GM23338 (cell line): Measurements from ENCODE around the gene TMEM178B. TPM values are rescaled to one million over a fixed set of nuclear protein-coding genes. Genes with fewer than 3 reads are reported as not detected.

Source experiments
- ATAC-seq: fragments of 200-7000 bp; cut with Tn5 transposase; 3 replicates; pipeline ENCODE4 v1.9.1; 2020
- DNase-seq: peaks from one replicate; pipeline ENCODE4 v3.0.0-alpha.2; 2015; ENCODE audit warnings: low spot score
- H2AFZ ChIP-seq: fragments of 200-600 bp; sonication (generic); 2 replicates; pipeline ENCODE4 v1.8.0; 2016; ENCODE audit warnings: antibody characterized with exemption, mild to moderate bottlenecking, moderate library complexity
- H3F3A ChIP-seq: fragments of 200-600 bp; sonication (generic); replicated peaks from 2 replicates; pipeline ENCODE4 v1.8.0; 2017; ENCODE audit warnings: antibody characterized with exemption, mixed run types, low read depth
- H3K27ac ChIP-seq: fragments of 200-600 bp; sonication (generic); 2 replicates; pipeline ENCODE4 v1.6.1; 2016; ENCODE audit warnings: low read depth
- H3K27me3 ChIP-seq: fragments of 200-600 bp; sonication (generic); 2 replicates; pipeline ENCODE4 v1.8.0; 2016; ENCODE audit warnings: mild to moderate bottlenecking, mixed run types, moderate library complexity; ENCODE audit not compliant: insufficient read depth
- H3K36me3 ChIP-seq: fragments of 200-600 bp; sonication (generic); 2 replicates; pipeline ENCODE4 v1.8.0; 2016; ENCODE audit warnings: mild to moderate bottlenecking; ENCODE audit not compliant: insufficient read depth
- H3K4me1 ChIP-seq: fragments of 200-600 bp; sonication (generic); 2 replicates; pipeline ENCODE4 v1.8.0; 2016; ENCODE audit warnings: mild to moderate bottlenecking, moderate library complexity; ENCODE audit not compliant: insufficient read depth
- H3K4me2 ChIP-seq: fragments of 200-600 bp; sonication (generic); 2 replicates; pipeline ENCODE4 v1.7.1; 2017; ENCODE audit warnings: mixed run types
- H3K4me3 ChIP-seq: fragments of 200-600 bp; sonication (generic); 2 replicates; pipeline ENCODE4 v1.6.1; 2016; ENCODE audit warnings: mixed run types
- H3K79me2 ChIP-seq: fragments of 200-600 bp; sonication (generic); replicated peaks from 2 replicates; pipeline ENCODE4 v1.8.0; 2017; ENCODE audit warnings: mild to moderate bottlenecking; ENCODE audit not compliant: insufficient read depth
- H3K9me2 ChIP-seq: fragments of 200-600 bp; sonication (generic); 2 replicates; pipeline ENCODE4 v1.8.0; 2017; ENCODE audit not compliant: insufficient read depth
- H4K20me1 ChIP-seq: fragments of 200-600 bp; sonication (generic); replicated peaks from 2 replicates; pipeline ENCODE4 v1.8.0; 2017; ENCODE audit warnings: mild to moderate bottlenecking; ENCODE audit not compliant: insufficient read depth
- H3K27ac Mint-ChIP-seq: 2 replicates; pipeline ENCODE4 v1.8.0; 2020; ENCODE audit warnings: inconsistent platforms, mild to moderate bottlenecking, moderate library complexity, mixed read lengths
- H3K27me3 Mint-ChIP-seq: 3 replicates; pipeline ENCODE4 v1.8.0; 2022; ENCODE audit warnings: low read depth, mild to moderate bottlenecking, moderate library complexity, mixed read lengths, inconsistent platforms; ENCODE audit not compliant: insufficient read depth, poor library complexity
- H3K36me3 Mint-ChIP-seq: 3 replicates; pipeline ENCODE4 v1.8.0; 2021; ENCODE audit warnings: low read depth, mild to moderate bottlenecking, inconsistent platforms, moderate library complexity, mixed read lengths
- H3K4me1 Mint-ChIP-seq: 3 replicates; pipeline ENCODE4 v1.8.0; 2020; ENCODE audit warnings: mild to moderate bottlenecking, inconsistent platforms, mixed read lengths
- H3K4me3 Mint-ChIP-seq: 3 replicates; pipeline ENCODE4 v1.8.0; 2021; ENCODE audit warnings: moderate library complexity, mild to moderate bottlenecking, inconsistent platforms, mixed read lengths
- H3K9me3 Mint-ChIP-seq: 3 replicates; pipeline ENCODE4 v1.8.0; 2020; ENCODE audit warnings: moderate library complexity, mild to moderate bottlenecking, inconsistent platforms, mixed read lengths
- CREB1 ChIP-seq: fragments of 250-450 bp; sonication (Bioruptor Pico); IDR thresholded peaks from 2 replicates; pipeline ENCODE4 v1.5.0; 2020; ENCODE audit warnings: low read depth, mild to moderate bottlenecking, moderate library complexity
- CTCF ChIP-seq, 2 experiments: fragments of 200-600 bp in 1 of 2; sonication (generic) in 1 of 2; conservative IDR thresholded peaks; 2 replicates each; pipeline versions ENCODE4 v1.5.1 to v1.6.1; 2016 to 2017; ENCODE audit warnings: antibody characterized with exemption in 2 of 2, low read depth in 2 of 2, mild to moderate bottlenecking in 2 of 2, moderate library complexity in 1 of 2
- EZH2 ChIP-seq: fragments of 200-600 bp; sonication (generic); IDR thresholded peaks from one replicate; pipeline ENCODE4 v1.8.0; 2017; ENCODE audit warnings: antibody characterized with exemption, mild to moderate bottlenecking, low read depth; ENCODE audit not compliant: unreplicated experiment
- EZH2phosphoT487 ChIP-seq: fragments of 200-600 bp; sonication (generic); IDR thresholded peaks from one replicate; pipeline ENCODE4 v1.8.1; 2018; ENCODE audit warnings: antibody characterized with exemption; ENCODE audit not compliant: unreplicated experiment
- JUNB ChIP-seq: IDR thresholded peaks from one replicate; pipeline ENCODE4 v1.6.1; 2016; ENCODE audit warnings: antibody characterized with exemption; ENCODE audit not compliant: unreplicated experiment
- POLR2AphosphoS5 ChIP-seq: IDR thresholded peaks from 2 replicates; pipeline ENCODE4 v1.6.1; 2016; ENCODE audit warnings: antibody characterized with exemption, low read depth
- REST ChIP-seq: IDR thresholded peaks from one replicate; pipeline ENCODE4 v1.6.1; 2018; ENCODE audit warnings: antibody characterized with exemption; ENCODE audit not compliant: unreplicated experiment
- STAT1 ChIP-seq: IDR thresholded peaks from one replicate; pipeline ENCODE4 v1.6.1; 2016; ENCODE audit warnings: antibody characterized with exemption; ENCODE audit not compliant: unreplicated experiment
- ZNF114 ChIP-seq: fragments of 250-450 bp; sonication (Bioruptor Pico); IDR thresholded peaks from 2 replicates; pipeline ENCODE4 v1.5.0; 2020; ENCODE audit warnings: mild to moderate bottlenecking, moderate library complexity
- ZNF331 ChIP-seq: fragments of 250-450 bp; sonication (Bioruptor Pico); IDR thresholded peaks from 2 replicates; pipeline ENCODE4 v1.5.0; 2020; ENCODE audit warnings: low read depth, mild to moderate bottlenecking, moderate library complexity
- ZNF462 ChIP-seq: fragments of 250-450 bp; sonication (Bioruptor Pico); IDR thresholded peaks from 2 replicates; pipeline ENCODE4 v1.5.0; 2020; ENCODE audit warnings: mild to moderate bottlenecking, moderate library complexity
- polyA plus RNA-seq: library from polyadenylated mRNA; unstranded; fragments of >200 nt; fragmentation: Nextera tagmentation; extraction: Ambion mirVana; gene quantifications from 2 replicates; pipeline ENCODE4 v1.2.1, GENCODE V29; 2016
- total RNA-seq: library from RNA; depleted of rRNA; stranded (reverse); fragments of >200 nt; shearing (Covaris generic); gene quantifications from 2 replicates; pipeline ENCODE4 v1.2.3, GENCODE V29; 2014

Gene TMEM178B
- total and polyA plus RNA-seq, 2 experiments from 2014 or later, result 4.9 to 15.6 TPM

DNA sequence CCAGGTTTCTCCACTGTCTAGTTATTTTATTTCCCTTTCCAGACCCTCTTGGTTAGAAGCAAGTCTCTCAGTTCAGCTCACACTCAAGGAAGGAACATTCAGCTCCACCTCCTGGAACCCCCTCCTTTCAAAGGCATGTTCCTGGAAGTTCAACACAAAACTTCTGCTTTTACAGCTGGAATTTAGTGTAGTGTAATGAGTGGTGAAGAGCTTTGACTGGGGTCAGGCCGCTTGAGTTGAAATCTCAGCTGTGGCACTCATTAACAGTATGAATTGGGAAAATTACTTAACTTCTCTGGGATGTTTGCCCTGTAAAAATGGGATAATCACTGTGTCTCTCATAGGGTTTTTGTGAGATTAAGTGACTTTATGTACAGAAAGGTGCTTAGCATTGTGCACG is 91.7 kb downstream of the TMEM178B start:
- Histone ChIP-seq H4K20me1 (no peaks in the 10 kb centered on the region; the same call in 1 of the 2 replicates), H3K36me3 (no peaks in the 10 kb centered on the region), H3K4me2 (no peak overlapping the region), H3K4me3 (no peak overlapping the region), H3K4me1 (no peaks in the 10 kb centered on the region), H3K9me2 (0 out of 2 replicates have a peak, but pooled peaks cover 7% of the 10 kb centered on the region), H2AFZ (no peak overlapping the region), H3K27me3 (no peaks in the 10 kb centered on the region), H3K79me2 (peaks cover 9% of the 10 kb centered on the region; the same call in 1 of the 2 replicates), H3K27ac (no peak overlapping the region), H3F3A (no peaks in the 10 kb centered on the region)
- ATAC-seq (no peak), DNase-seq (no peak)
- no peaks in the 10 kb centered on the region; the same call in 2 of the 3 replicates for H3K9me3 Mint-ChIP-seq
- TF ChIP-seq ZNF114 (CRISPR knock-in tag), result no peak
- TF ChIP-seq CTCF (conservative IDR thresholded peaks at IDR 0.05; ENCODE audit: low read depth in 2 of 2), result no peak
- no peak for TF ChIP-seq REST
- TF ChIP-seq ZNF331 (CRISPR knock-in tag), result no peak
- no peak for TF ChIP-seq POLR2AphosphoS5
- no peak for TF ChIP-seq CREB1
- TF ChIP-seq ZNF462 (CRISPR knock-in tag), result no peak
- no peak for TF ChIP-seq EZH2
- TF ChIP-seq JUNB, result no peak
- no peak for TF ChIP-seq STAT1
- no peak for TF ChIP-seq EZH2phosphoT487
- peaks cover 3% of the 10 kb centered on the region; the same call in 1 of the 3 replicates for H3K4me1 Mint-ChIP-seq
- peaks cover 7% of the 10 kb centered on the region; the same call in 2 of the 3 replicates for H3K36me3 Mint-ChIP-seq
- H3K27me3 Mint-ChIP-seq, result no peaks in the 10 kb centered on the region
- H3K4me3 Mint-ChIP-seq, result no peak overlapping the region
- no peak overlapping the region for H3K27ac Mint-ChIP-seq
